GM19463 (cell line): ENCODE results near the gene PREB.

ENCODE experiments used
- ATAC-seq: cut with Tn5 transposase; IDR thresholded peaks from one replicate; pipeline ENCODE4 v1.9.1; 2021; ENCODE audit warnings: mild to moderate bottlenecking, moderate library complexity; ENCODE audit not compliant: unreplicated experiment

Gene PREB

GRCh38 chr2:27096748-27097297 lies 37.6 kb downstream of the PREB start:
- ATAC-seq = no peak

DNA sequence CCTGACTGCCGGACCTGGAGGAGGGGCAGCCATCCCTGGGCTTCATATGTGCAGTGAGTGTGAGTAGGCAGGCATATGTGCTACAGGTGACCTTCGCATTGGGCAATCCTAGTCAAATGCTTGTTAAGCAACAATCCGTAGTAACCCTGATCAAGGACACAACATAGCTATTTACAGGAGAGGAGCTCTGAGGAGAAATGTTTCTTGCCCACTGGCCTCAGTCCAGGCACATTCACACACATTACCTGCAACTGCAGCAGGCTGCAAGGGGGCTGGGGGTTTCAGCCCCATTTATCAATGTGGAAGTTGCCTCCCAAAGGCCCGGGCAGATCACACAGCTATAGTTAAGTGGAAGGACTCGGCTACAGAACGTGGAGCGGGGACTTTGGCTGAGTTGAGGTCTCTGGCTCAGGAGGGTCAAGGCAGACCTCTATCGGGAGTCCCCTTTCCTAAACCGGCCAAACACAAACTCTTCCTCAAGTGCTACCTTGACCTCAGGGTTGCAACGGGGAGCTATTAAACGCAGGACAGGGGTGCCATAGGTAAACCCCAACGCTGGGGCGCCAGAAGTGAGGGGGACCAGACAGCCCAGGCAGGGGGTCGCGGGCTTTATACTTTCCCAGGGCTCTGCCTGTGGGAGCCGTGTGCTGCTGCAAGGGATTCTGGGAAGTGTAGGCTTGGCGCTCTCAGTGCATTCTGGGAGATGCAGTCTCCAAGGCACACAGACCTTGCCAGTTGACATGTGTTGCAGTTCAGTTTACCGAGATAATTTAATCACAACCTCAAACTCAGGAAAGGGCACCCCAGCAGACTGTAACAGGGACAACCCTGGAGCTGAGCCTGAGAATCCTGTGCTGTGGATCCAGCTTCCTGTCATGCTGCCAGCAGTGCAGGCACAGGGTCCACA lies 38.4 kb downstream of the PREB start:
- ATAC-seq = no peak

DNA sequence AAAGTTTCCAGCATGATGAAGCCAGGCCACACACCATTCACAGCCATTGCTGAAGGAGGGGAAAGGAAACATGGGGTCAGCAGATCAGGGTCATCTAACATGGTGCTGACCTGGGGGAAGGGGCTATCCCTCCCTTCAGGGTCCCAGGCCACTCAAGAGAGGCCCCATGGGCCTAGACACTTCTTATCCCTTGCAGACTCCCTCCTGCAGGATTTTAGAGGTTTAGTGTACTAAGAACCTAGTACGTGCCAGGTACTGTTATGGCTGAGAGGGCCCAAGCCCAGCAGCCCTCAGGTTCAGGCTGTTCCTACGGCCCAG lies 39.0 kb downstream of the PREB start:
- ATAC-seq = no peak

DNA sequence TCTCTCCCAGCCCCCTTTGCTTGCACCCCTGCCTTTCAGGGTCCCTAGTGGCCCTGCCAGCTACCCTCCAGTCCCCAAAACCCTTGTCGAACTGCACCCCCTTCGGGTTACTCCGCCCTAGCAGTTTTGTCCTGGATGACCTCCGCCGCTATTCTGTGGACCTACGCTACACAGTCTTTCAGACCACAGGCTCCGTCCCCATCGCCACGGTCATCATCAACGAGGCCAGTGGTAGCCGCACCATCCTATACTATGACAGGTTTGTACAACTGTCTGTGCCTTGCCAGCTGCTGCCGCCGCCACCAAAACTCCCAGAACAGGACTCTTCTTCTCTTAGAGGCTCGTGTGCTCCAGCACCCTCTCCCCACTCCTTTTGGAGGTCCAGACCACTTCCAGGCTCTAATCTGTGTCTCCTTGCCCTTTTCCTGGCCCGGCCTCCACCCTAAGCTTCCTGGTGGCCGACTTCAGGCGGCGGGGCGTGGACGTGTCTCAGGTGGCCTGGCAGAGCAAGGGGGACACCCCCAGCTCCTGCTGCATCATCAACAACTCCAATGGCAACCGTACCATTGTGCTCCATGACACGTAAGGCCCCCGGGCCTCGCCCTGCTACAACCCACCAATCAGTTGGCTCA lies 40.0 kb downstream of the PREB start:
- ATAC-seq = no peak

GRCh38 chr2:27093430-27094352 lies 40.7 kb downstream of the PREB start:
- ATAC-seq = no peak

GRCh38 chr2:27092696-27093429 lies 41.6 kb downstream of the PREB start:
- ATAC-seq = no peak

DNA sequence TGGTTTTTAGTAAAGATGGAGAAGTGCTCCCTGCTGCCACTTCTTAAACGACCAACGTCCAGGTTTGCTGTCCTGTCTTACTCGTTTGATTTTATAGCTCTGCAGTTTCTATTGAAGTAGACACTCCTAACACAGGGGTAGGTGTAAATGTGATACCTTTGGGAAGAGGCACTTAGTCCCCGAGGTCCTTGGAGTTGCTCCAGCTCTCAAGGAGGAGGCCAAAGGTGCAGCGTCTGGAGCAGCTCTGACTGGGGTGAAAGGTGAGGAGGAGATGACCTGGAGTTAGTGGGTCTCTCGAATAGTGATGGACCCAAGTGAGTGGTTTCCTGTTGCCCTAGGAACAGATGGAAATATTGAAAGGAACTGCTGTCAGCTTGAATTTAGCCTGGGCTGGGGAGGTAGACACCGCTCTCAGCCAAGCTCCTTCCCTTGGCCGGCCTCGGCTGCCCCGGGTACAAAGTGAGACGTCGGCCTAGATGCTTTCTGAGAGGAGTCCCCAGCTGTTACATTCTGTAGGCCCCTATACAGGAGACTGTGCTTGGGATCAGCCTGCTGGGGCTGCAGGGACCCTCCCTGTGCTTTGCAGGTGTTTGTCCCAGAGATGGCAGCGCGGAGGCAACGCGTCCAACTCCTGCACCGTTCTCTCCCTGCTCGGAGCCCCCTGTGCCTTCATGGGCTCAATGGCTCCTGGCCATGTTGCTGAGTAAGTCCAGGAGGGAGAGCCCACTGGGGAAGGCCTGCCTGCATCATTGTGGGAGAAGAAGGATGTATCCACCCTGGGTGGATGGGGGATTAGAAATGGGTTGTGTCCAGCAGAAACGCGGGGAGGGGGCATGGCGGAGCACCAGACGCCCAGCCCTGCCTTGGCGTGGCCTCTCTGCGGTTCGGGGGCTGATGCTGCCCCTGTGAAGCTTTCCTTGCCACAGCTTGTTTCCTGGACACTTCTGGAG lies 42.4 kb downstream of the PREB start:
- no peak for ATAC-seq

- ATAC-seq = no peak
These were observed 45.1 kb downstream of the PREB start for GRCh38 chr2:27089111-27089954.

- ATAC-seq = no peak
These were observed 45.8 kb downstream of the PREB start for GRCh38 chr2:27088634-27089033.

GRCh38 chr2:27087823-27088410 lies 46.5 kb downstream of the PREB start:
- no peak for ATAC-seq

- ATAC-seq = peak; percentile 5
These were observed 47.5 kb downstream of the PREB start, which contains the start of gene KHK for GRCh38 chr2:27086724-27087593. KHK (plus strand) TSS chr2:27086772; CDS start chr2:27087260, 488 bp downstream.

DNA sequence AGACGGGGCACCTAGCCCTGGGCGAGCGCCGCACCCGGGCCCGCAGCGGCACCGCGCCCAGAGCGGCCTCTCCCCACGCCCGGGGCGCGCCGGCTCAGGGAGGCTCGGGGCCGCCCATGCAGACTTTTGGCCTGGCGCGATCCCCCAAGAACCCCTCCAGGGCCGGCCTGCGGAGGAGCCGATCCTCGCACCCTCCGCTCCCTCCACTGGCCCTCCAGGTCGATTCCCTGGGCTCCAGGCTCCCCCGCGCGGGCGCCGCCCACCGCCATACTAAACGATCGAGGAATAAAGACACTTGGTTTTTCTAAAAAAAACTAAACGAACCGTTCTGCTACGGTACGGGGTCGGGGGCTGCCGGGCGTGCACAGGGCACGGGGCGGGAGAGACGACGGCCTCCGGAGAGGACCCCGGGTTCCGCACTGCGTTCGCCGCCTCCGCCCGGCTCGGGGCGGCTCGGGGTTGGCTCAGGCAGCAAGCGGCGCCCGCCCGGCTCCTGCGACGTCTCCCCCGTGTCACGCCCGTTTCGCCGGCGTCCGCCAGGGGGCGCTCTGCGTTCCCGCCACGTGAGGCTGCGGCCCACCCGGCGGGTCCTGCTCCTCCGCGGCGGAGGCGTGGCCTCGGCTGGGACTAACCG lies 48.2 kb downstream of the PREB start:
- ATAC-seq = peak; percentile 87

DNA sequence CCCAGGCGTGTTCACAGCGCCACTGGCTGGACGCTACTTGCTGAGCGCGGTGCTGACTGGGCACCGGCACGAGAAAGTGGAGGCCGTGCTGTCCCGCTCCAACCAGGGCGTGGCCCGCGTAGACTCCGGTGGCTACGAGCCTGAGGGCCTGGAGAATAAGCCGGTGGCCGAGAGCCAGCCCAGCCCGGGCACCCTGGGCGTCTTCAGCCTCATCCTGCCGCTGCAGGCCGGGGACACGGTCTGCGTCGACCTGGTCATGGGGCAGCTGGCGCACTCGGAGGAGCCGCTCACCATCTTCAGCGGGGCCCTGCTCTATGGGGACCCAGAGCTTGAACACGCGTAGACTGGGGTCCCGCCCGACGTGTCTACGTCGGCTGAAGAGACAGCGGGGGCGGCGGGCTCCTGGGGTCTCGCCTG lies 48.8 kb downstream of the PREB start:
- ATAC-seq = peak; percentile 1

- no peak for ATAC-seq
These were observed 49.3 kb downstream of the PREB start for GRCh38 chr2:27085062-27085672.

DNA sequence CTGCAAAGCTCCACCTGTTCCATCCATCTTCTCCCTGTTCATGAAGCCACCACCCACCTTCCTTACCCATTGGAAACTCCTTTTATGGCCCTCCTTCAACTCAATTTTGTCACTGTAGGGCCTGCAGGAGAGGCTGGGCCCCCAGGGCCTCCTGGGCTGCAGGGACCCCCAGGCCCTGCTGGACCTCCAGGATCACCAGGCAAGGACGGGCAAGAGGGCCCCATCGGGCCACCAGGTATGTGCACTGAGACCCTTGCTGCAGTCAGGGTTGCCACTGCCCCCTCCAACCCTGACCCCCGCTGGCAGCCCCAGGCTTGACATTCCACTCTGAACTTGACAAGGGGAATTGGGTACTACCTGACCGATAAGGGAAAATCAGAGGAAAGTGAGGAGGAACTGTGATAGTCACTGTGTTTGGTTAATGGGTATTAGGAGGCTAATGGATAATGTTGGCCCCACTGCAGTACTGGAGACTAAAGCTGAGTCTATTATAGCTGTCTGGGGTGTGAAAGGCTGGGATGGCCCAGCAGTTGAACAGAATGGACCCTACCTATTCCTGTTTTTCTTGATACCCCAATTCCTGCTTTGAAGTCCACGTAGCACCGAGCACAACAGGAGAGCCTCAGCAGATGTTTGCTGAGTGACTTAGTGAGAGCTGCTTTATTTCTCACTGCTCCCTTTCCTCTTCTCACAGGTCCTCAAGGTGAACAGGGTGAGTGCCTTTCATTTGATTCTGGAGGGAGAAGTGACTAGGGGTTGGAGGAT lies 50.0 kb downstream of the PREB start:
- no peak for ATAC-seq
